Stimulated activated CD4-positive, alpha-beta T cell treated with anti-CD3 and anti-CD28 coated beads, Interleukin-1b, Interleukin-23, amount 100 ng/mL, for 48 hours (primary cell): ENCODE results near the gene FCN2.

Experiments
- DNase-seq: peaks from one replicate; pipeline ENCODE4 v3.0.0-alpha.2; 2020

Gene FCN2

GRCh38 chr9:134913041-134913712, 32.6 kb downstream of the FCN2 start:
- DNase-seq = no peak

- DNase-seq = no peak
These were observed 33.3 kb downstream of the FCN2 start for GRCh38 chr9:134913713-134914500.

- no peak for DNase-seq
These were observed 33.9 kb downstream of the FCN2 start for GRCh38 chr9:134914501-134914834.

GRCh38 chr9:134915046-134915985, 34.7 kb downstream of the FCN2 start:
- no peak for DNase-seq

GRCh38 chr9:134916161-134916665, 35.6 kb downstream of the FCN2 start:
- no peak for DNase-seq

- no peak for DNase-seq
These were observed 37.1 kb downstream of the FCN2 start, which contains the start of gene FCN1 for GRCh38 chr9:134917431-134918373. TSS of gene FCN1 (minus strand) at chr9:134917912. CDS start at chr9:134917871, 41 bp downstream.

- DNase-seq = no peak
These were observed 38.0 kb downstream of the FCN2 start for GRCh38 chr9:134918646-134919045.

- DNase-seq = no peak
These were observed 38.7 kb downstream of the FCN2 start for GRCh38 chr9:134919303-134919702.

GRCh38 chr9:134922066-134922931, 41.7 kb downstream of the FCN2 start:
- no peak for DNase-seq

- DNase-seq = no peak
These were observed 42.3 kb downstream of the FCN2 start for GRCh38 chr9:134922932-134923240.

- DNase-seq = no peak
These were observed 42.9 kb downstream of the FCN2 start for GRCh38 chr9:134923466-134923865.

- no peak for DNase-seq
These were observed 44.5 kb downstream of the FCN2 start for GRCh38 chr9:134925011-134925511.

GRCh38 chr9:134928436-134929192, 48.0 kb downstream of the FCN2 start:
- DNase-seq = no peak

GRCh38 chr9:134929193-134930158, 48.9 kb downstream of the FCN2 start:
- no peak for DNase-seq

- no peak for DNase-seq
These were observed 49.8 kb downstream of the FCN2 start for GRCh38 chr9:134930398-134930797.

GRCh38 chr9:134932171-134932570, 51.6 kb downstream of the FCN2 start:
- DNase-seq = no peak

GRCh38 chr9:134932606-134933005, 52.0 kb downstream of the FCN2 start:
- DNase-seq = no peak

GRCh38 chr9:134933076-134933659, 52.6 kb downstream of the FCN2 start:
- DNase-seq = no peak
